HG02610 (cell line): Measurements from ENCODE around the gene SLC8A1.

Experiments
- ATAC-seq: cut with Tn5 transposase; IDR thresholded peaks from one replicate; pipeline ENCODE4 v1.9.1; 2021; ENCODE audit warnings: mild to moderate bottlenecking, moderate library complexity; ENCODE audit not compliant: unreplicated experiment

The SLC8A1 gene

GRCh38 chr2:40281021-40281940 is 170.6 kb downstream of the SLC8A1 start:
- peak; percentile 64 for ATAC-seq

- ATAC-seq: no peak
Measured at GRCh38 chr2:40279482-40279881, 172.4 kb downstream of the SLC8A1 start.

GRCh38 chr2:40279001-40279400 is 172.9 kb downstream of the SLC8A1 start:
- no peak for ATAC-seq

- no peak for ATAC-seq
Measured at GRCh38 chr2:40276076-40276475, 175.8 kb downstream of the SLC8A1 start.

- ATAC-seq: no peak
Measured at GRCh38 chr2:40274270-40274669, 177.6 kb downstream of the SLC8A1 start.

GRCh38 chr2:40273734-40274182 is 178.1 kb downstream of the SLC8A1 start:
- ATAC-seq: no peak

- ATAC-seq: no peak
Measured at GRCh38 chr2:40271094-40271493, 180.8 kb downstream of the SLC8A1 start.

GRCh38 chr2:40270372-40270771 is 181.5 kb downstream of the SLC8A1 start:
- ATAC-seq: no peak

GRCh38 chr2:40268566-40268965 is 183.3 kb downstream of the SLC8A1 start:
- ATAC-seq: no peak

GRCh38 chr2:40266201-40266600 is 185.7 kb downstream of the SLC8A1 start:
- ATAC-seq: no peak

GRCh38 chr2:40265602-40266001 is 186.3 kb downstream of the SLC8A1 start:
- ATAC-seq: no peak

- no peak for ATAC-seq
Measured at GRCh38 chr2:40261042-40261441, 190.8 kb downstream of the SLC8A1 start.

GRCh38 chr2:40260437-40260836 is 191.5 kb downstream of the SLC8A1 start:
- no peak for ATAC-seq

GRCh38 chr2:40259900-40260299 is 192.0 kb downstream of the SLC8A1 start:
- ATAC-seq: no peak

- no peak for ATAC-seq
Measured at GRCh38 chr2:40258135-40258457, 193.8 kb downstream of the SLC8A1 start.

GRCh38 chr2:40257340-40258134 is 194.4 kb downstream of the SLC8A1 start:
- ATAC-seq: no peak

GRCh38 chr2:40256649-40257048 is 195.2 kb downstream of the SLC8A1 start:
- ATAC-seq: no peak

- ATAC-seq: no peak
Measured at GRCh38 chr2:40256008-40256407, 195.9 kb downstream of the SLC8A1 start.

- no peak for ATAC-seq
Measured at GRCh38 chr2:40255103-40255502, 196.8 kb downstream of the SLC8A1 start.

- ATAC-seq: no peak
Measured at GRCh38 chr2:40254611-40255010, 197.3 kb downstream of the SLC8A1 start.

- ATAC-seq: no peak
Measured at GRCh38 chr2:40251137-40251536, 200.8 kb downstream of the SLC8A1 start.

GRCh38 chr2:40249577-40249976 is 202.3 kb downstream of the SLC8A1 start:
- no peak for ATAC-seq
